Measurements from ENCODE around the gene SH3PXD2A.

The SH3PXD2A gene

DNA sequence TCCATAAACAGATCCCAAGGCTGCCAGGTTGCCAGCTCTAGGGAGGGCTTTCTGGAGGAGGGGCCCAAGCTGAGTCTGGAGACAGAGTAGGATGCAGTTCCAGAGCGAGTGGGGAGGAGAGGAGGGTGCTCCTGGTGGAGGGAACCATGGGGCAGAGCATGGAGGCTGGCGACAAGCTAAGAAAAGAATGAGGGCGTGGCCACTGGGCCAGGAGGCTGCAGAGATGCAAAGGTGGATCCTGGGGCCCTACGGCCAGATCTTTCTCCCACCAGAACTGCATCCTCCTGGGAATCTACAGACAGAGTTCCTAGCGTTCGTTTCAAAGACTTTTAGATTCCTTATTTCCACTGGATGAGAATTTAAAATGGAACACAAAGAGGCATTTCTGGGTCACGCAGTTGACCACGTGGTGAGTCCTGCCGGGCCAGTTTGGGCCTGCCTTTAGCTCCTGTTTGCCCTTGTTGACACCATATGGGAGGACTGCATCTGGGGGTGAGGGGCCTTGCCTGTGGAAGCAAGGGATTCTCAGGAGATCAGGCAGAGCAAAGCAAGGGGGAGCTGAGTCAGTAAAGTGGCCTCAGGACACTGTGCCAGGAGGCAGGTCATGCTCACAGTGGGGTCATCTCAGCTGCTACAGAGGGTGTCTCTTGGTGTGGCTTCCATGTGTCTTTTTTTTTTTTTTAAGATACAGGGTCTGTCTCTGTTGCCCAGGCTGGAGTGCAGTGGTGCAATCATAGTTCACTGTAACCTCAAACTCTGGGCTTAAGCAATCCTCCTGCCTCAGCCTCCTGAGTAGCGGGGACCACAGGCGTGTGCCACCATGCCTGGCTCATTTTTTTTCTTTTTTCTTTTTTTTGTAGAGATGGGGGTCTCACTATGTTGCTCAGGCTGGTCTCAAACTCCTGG is 137.8 kb downstream of the SH3PXD2A start:
- ATAC-seq: no peak

- no peak for ATAC-seq
These were observed 138.9 kb downstream of the SH3PXD2A start for GRCh38 chr10:103716206-103717160.

- no peak for ATAC-seq
These were observed 139.9 kb downstream of the SH3PXD2A start for GRCh38 chr10:103715430-103715829.

DNA sequence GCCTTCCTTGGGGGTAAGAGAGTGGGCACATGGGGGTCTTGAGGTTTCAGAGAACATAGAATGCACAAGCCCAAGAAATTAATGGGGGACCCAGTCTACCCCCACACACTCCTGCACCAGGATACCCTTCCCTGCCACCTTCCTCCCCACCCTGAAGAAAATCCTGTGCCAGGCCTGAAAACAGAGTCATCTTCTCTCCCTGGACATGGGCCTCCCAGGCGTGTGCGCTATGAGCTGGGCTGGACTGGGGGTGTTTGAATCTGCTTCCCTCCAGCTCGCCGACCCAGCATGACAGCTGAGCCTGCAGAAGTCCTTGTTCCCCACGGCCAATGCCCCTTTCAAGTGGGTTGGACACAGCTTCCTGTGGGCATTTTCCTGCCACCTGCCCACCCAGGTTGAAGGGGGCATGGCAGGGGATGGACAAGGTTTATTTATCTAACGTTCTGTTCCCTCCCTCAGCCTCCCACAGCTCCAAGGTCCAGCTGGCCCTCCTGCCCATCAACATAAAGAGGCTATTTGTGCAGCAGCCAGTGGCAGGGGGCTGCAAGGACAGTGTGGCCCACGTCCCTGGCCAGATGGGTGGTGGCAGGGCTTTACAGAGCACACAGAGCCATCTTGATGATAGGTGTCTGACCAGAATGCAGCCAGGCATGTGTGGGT is 141.0 kb downstream of the SH3PXD2A start:
- ATAC-seq: no peak

DNA sequence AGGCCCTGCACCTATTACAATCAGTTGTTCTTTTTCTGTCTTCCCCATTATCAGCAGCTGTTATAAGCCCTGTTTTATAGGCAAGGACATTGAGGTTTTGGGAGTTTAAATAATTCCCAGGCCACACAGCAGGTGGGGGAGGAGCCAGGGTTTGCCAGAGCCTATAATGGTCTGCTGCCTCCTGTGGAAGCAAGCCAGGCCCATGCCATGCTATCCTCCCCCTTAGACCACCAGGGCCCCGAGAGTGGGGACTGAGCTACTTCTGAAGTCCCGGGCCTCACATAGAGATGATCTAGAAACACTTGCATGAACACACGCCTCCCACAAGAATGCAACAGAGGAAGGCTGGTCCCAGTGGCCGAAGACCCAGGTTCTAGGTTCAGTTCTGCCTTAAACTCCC is 141.7 kb downstream of the SH3PXD2A start:
- no peak for ATAC-seq

DNA sequence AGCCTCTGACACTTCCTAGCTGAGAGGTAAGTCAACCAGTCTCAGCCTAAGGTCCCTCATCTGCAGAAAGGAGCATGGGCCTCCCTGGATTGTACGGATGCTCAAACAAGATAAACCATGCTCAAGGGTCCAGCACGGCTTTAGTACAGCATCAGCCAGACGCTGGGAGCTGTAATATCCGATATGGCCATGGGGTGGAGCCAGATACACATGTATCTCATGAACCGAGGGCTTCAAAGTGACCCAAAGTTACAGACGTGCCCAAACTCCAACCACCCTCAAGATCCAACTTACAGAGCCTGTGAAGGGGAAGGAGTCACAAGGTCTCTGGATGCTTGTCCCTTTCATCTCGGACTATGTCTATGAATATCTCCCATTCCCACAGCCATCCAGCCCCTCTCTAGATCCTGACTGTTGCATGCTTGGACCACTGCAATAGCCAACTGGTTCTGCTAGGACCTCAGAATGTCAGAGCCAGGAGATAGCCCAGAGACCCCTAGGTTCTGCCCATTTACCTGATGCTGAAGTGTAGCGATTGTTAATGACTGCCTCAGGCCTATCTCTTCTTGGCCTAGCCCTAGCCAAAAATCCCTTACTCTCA is 142.4 kb downstream of the SH3PXD2A start:
- peak; percentile 73 to 85 for ATAC-seq

DNA sequence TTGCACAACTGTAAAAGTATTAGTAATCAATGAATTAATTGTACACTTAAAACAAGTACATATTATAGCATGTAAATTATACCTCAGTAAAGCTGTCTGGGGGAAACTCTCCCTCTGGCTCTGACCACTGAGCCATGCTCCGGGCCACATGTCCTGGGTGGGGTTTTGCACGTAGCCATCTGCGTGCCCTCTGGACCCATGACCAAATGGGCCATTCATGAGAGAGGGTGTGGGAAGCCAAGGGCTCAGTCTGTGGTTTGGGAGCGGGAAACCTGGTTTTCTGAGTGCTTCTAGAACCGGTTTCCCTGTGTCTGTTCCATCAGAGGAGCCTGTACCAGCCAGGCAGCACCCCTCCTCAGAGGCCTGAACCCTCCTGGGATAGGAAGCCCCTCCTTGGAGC is 143.2 kb downstream of the SH3PXD2A start:
- no peak for ATAC-seq

DNA sequence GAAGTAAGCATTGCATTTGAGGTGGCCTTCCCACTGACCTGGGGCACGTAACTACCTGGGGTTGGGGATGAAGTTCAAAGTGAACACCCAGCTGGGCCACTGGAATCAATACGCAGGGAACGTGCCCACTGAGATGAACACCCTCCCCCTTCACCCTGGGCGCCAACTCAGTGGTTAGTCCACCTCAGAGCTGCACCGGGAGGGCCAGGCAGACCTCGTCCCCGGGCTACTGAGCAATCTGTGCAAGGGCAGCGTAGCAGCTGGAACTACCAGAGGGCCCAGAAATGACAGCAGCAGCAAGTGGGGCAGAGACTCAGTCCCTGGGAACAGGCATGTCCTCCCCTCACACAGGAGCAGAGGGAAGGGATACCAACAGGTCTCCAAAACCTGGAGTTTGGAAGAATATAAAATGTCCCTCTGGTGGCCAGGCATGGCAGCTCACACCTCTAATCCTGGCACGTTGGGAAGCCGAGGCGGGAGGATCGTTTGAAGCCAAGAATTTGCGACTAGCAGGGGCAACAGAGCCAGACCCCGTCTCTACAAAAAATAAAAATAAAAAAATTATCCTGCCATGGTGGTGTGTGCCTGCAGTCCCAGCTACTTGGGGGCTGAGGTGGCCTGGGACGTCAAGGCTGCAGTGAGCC is 143.9 kb downstream of the SH3PXD2A start:
- no peak for ATAC-seq

DNA sequence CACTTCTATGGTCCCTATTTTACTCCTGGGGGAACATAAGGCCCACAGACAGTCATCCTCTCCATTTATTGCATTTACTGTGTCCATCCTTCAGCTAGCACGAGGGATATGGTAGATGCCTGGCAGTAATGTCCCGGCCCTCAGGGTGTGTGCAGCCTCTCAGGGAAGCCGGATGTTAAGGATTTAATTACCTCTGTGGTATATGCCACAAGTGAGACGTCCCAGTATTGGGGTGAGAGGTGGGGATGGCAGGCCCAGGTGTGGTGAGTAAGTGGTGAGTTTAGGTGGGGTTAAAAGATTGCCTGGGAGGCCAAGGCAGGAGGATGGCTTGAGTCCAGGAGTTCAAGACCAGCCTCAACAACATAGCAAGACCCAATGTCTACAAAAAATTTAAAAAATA is 144.9 kb downstream of the SH3PXD2A start:
- ATAC-seq: no peak

- no peak for ATAC-seq
These were observed 145.9 kb downstream of the SH3PXD2A start for GRCh38 chr10:103709341-103709920.

- no peak for ATAC-seq
These were observed 146.6 kb downstream of the SH3PXD2A start for GRCh38 chr10:103708627-103709288.

DNA sequence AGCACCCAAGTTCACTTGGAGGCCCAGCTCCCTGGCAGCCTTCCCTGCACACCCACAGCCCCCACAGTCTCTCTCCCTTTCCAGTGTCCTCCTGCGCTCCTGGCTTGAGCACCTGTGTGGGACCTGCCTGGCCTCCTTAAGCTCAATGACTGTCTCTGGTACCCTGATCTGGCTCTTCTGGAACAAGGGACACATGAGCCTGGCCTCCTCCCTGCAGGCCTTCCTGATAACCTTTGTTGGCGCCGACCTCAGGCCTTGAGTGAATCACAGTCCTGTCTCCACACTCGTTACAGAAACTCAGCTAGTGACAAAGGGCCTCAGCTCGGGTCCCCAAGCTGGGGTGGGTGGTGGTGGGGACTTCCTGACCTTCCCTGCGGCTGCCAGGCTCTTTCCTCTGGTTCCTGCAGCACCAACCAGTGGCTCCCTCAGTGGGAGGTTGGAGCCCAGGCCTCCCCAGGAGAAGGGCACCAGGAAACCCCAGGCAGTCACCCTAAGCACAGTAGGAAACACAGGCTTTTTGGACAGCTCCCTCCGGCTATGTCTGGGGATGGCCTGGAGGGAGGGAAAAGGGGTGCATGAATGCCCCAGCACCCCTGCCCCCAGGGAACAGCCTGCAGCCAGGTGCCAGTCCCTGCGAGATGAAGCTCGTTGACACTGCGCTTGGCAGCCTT is 147.3 kb downstream of the SH3PXD2A start:
- no peak for ATAC-seq

- no peak for ATAC-seq
These were observed 148.6 kb downstream of the SH3PXD2A start for GRCh38 chr10:103706762-103707161.

DNA sequence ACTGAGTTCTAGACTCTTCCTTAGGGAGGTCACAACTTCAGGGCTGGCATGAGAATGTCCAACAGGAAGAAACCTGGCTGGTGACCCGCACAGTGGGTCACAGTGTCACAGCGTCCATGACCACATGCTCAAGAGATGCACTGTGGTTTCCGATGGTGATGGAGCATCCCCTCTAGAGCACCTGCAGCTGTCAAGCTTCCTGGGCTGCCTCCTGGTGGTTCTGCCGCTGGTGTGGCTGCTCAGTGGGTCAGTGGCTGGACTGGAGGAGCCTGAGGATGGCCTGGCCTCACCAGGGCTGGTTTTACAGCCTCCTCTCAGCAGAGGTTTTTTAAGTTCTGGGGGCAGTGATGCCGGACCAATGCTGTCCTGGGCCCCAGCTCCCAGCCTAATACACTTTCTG is 149.3 kb downstream of the SH3PXD2A start:
- no peak for ATAC-seq

- peak; percentile 25 to 64 for ATAC-seq
These were observed 151.1 kb downstream of the SH3PXD2A start for GRCh38 chr10:103703941-103704919.

DNA sequence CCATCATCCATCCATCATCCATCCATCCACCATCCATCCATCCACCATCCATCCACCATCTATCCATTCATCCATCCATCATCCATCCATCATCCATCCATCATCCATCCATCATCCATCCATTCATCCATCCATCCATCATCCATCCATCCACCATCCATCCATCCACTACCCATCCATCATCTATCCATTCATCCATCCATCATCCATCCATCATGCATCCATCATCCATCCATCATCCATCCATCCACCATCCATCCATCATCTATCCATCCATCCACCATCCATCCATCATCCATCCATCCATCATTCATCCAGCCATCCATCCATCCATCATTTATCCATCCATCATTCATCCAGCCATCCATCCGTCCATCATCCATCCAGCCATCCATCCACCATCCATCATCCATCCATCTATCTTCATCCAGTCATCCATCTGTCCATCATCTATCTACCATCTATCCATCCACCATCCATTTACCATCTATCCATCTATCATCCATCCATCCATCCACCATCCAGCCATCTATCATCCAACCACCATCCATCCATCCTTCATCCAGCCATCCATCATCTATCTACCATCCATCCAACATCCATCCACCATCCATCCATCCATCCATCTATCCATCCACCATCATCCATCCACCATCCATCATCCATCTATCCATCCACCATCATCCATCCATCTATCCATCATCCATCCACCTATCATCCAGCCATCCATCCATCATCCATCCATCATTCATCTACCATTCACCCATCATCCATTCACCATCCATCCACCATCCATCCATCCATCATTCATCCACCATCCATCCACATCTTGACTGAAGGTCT is 153.8 kb downstream of the SH3PXD2A start:
- ATAC-seq: no peak

DNA sequence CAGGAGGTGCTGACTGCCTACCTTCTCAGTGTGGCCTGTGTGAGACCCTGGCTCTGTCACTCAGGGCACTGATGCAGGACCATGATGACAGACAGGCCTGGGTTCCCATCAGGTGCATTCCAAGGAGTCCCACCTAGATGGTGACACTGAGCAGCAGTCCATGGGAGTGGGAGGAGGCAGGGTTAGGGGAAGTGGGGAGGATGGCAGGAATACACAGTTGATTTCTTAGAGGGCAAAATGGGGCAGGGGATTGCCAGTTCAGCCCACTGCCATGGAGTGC is 155.0 kb downstream of the SH3PXD2A start:
- ATAC-seq: no peak
